ENCODE results near the gene HPS4. TPM values are rescaled to one million over a fixed set of nuclear protein-coding genes. Genes with fewer than 3 reads are reported as not detected.

The HPS4 gene
- polyA plus RNA-seq, 1 of the 3 experiments (the other 2 are of a cell fraction): 22.5 TPM

GRCh38 chr22:26432619-26433311 is 50.8 kb downstream of the HPS4 start:
- TF ChIP-seq MXI1 (IDR thresholded peaks at IDR 0.05; ENCODE audit: low read depth, low read length) (no peak), TEAD4 (IDR thresholded peaks at IDR 0.05; ENCODE audit: borderline replicate concordance, insufficient read depth) (no peak), TCF12 (IDR thresholded peaks at IDR 0.05) (no peak), RCOR1 (IDR thresholded peaks at IDR 0.05; ENCODE audit: low read length) (no peak), MAX (IDR thresholded peaks at IDR 0.05; ENCODE audit: low read depth) (no peak)
- TF ChIP-seq, protein P1, sequence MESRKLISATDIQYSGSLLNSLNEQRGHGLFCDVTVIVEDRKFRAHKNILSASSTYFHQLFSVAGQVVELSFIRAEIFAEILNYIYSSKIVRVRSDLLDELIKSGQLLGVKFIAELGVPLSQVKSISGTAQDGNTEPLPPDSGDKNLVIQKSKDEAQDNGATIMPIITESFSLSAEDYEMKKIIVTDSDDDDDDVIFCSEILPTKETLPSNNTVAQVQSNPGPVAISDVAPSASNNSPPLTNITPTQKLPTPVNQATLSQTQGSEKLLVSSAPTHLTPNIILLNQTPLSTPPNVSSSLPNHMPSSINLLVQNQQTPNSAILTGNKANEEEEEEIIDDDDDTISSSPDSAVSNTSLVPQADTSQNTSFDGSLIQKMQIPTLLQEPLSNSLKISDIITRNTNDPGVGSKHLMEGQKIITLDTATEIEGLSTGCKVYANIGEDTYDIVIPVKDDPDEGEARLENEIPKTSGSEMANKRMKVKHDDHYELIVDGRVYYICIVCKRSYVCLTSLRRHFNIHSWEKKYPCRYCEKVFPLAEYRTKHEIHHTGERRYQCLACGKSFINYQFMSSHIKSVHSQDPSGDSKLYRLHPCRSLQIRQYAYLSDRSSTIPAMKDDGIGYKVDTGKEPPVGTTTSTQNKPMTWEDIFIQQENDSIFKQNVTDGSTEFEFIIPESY (IDR thresholded peaks at IDR 0.05; ENCODE audit: borderline replicate concordance, low read depth): no peak

GRCh38 chr22:26431261-26431995 is 52.2 kb downstream of the HPS4 start:
- ChIA-PET CTCF (interaction anchor here (0.9 to 2.6 kb wide), 4 partner anchors 22 to 67 kb away, joined by 3 to 13 read pairs (median 6); no protein-coding TSS in a partner anchor), POLR2A (interaction anchor here (0.8 kb wide), 1 partner anchor 14 kb away, joined by 3 read pairs; no protein-coding TSS in a partner anchor)
- H3K4me3 ChIP-seq (ENCODE audit: low read depth in 2 of 2, low read length in 1 of 2): no peak overlapping the region
- H3K27ac ChIP-seq (ENCODE audit: low read depth in 2 of 2, low read length in 1 of 2): no peak overlapping the region
- H3K9ac ChIP-seq: no peak overlapping the region
- H3K36me3 ChIP-seq (replicated peaks in 1 of 2; ENCODE audit: control insufficient read depth in 1 of 2, insufficient read depth in 2 of 2, low read length in 1 of 2): peaks cover 0 to 12% of the 10 kb centered on the region in 2 experiments
- no peak for DNase-seq
- no peaks in the 10 kb centered on the region for H3K9me3 ChIP-seq
- H2AFZ ChIP-seq (ENCODE audit: low read depth): no peak overlapping the region
- no peaks in the 10 kb centered on the region for H3K9me2 ChIP-seq
- H3K4me1 ChIP-seq (ENCODE audit: control insufficient read depth in 1 of 2, insufficient read depth in 2 of 2, low read depth in 1 of 2, low read length in 1 of 2): peaks cover 0 to 13% of the 10 kb centered on the region in 2 experiments; a peak in 1 of 4 replicates
- TF ChIP-seq MAX (IDR thresholded peaks at IDR 0.05; ENCODE audit: low read depth) (no peak), NRF1 (IDR thresholded peaks at IDR 0.05; ENCODE audit: low read depth, low read length) (no peak), PBX3 (IDR thresholded peaks at IDR 0.05) (no peak), USF1 (IDR thresholded peaks at IDR 0.05; ENCODE audit: borderline replicate concordance, low read depth) (no peak)
- H3F3A ChIP-seq (replicated peaks; ENCODE audit: insufficient read depth): peaks cover 7% of the 10 kb centered on the region
- H4K20me1 ChIP-seq (ENCODE audit: insufficient read depth): no peaks in the 10 kb centered on the region
- H3K79me2 ChIP-seq (ENCODE audit: insufficient read depth): no peaks in the 10 kb centered on the region
- H3K4me2 ChIP-seq: no peak overlapping the region
- H3K27me3 ChIP-seq (ENCODE audit: insufficient read depth): no peaks in the 10 kb centered on the region; the same call in 1 of the 2 replicates
- WGBS (ENCODE audit: low lambda C conversion rate): 95% methylated on average over 13 of the region's 13 CpGs

More at GRCh38 chr22:26432619-26433311, 50.8 kb downstream of the HPS4 start:
- no peak for DNase-seq
- ChIA-PET POLR2A (no interaction called here), CTCF (interaction anchor here (2.9 kb wide), 1 partner anchor 29 kb away, joined by 14 read pairs; no protein-coding TSS in a partner anchor)
- no peaks in the 10 kb centered on the region for H4K20me1 ChIP-seq (ENCODE audit: insufficient read depth)
- H3K9me3 ChIP-seq: no peaks in the 10 kb centered on the region
- no peak overlapping the region for H2AFZ ChIP-seq (ENCODE audit: low read depth)
- H3F3A ChIP-seq (replicated peaks; ENCODE audit: insufficient read depth): peaks cover 7% of the 10 kb centered on the region
- peaks cover 0 to 13% of the 10 kb centered on the region in 2 experiments; a peak in 1 of 4 replicates for H3K4me1 ChIP-seq (ENCODE audit: control insufficient read depth in 1 of 2, insufficient read depth in 2 of 2, low read depth in 1 of 2, low read length in 1 of 2)
- H3K27ac ChIP-seq (ENCODE audit: low read depth in 2 of 2, low read length in 1 of 2): no peak overlapping the region
- H3K9me2 ChIP-seq: no peaks in the 10 kb centered on the region
- H3K4me3 ChIP-seq (ENCODE audit: low read depth in 2 of 2, low read length in 1 of 2): no peak overlapping the region
- H3K4me2 ChIP-seq: no peak overlapping the region
- no peaks in the 10 kb centered on the region for H3K27me3 ChIP-seq (ENCODE audit: insufficient read depth)
- H3K9ac ChIP-seq: no peak overlapping the region
- H3K36me3 ChIP-seq (replicated peaks in 1 of 2; ENCODE audit: control insufficient read depth in 1 of 2, insufficient read depth in 2 of 2, low read length in 1 of 2): peaks cover 0 to 12% of the 10 kb centered on the region in 2 experiments
- WGBS (ENCODE audit: low lambda C conversion rate): 81% methylated on average over 3 of the region's 3 CpGs
- no peaks in the 10 kb centered on the region for H3K79me2 ChIP-seq (ENCODE audit: insufficient read depth)

Measured in SK-N-SH (cell line).